NCI-H2171 treated with DMSO at 0.1 percent for 48 hours (cell line): Measurements from ENCODE around the gene WDHD1.
"Not testable (repeated sequence)": the region's sequence is repeated elsewhere in the genome, so short reads cannot be mapped to it uniquely, and the experiment has no call there.

Experiments used
- DNase-seq: peaks from one replicate; lab custom pipeline; 2025; lab: John Stamatoyannopoulos, UW

Gene WDHD1

GRCh38 chr14:54952803-54953202, 74.1 kb downstream of the WDHD1 start:
- DNase-seq, result not testable (repeated sequence)

- DNase-seq, result no peak
Observed at GRCh38 chr14:54947230-54947629, 79.7 kb downstream of the WDHD1 start.

GRCh38 chr14:54946500-54946899, 80.4 kb downstream of the WDHD1 start:
- no peak for DNase-seq

- no peak for DNase-seq
Observed at GRCh38 chr14:54944737-54945391, 82.0 kb downstream of the WDHD1 start.

- DNase-seq, result no peak
Observed at GRCh38 chr14:54942913-54943312, 84.0 kb downstream of the WDHD1 start.

- no peak for DNase-seq
Observed at GRCh38 chr14:54936816-54937215, 90.1 kb downstream of the WDHD1 start.

GRCh38 chr14:54935958-54936357, 90.9 kb downstream of the WDHD1 start:
- no peak for DNase-seq

GRCh38 chr14:54935100-54935499, 91.8 kb downstream of the WDHD1 start:
- no peak for DNase-seq

GRCh38 chr14:54933006-54933405, 93.9 kb downstream of the WDHD1 start:
- DNase-seq, result no peak

GRCh38 chr14:54931598-54932340, 95.1 kb downstream of the WDHD1 start:
- DNase-seq, result no peak

GRCh38 chr14:54931101-54931500, 95.8 kb downstream of the WDHD1 start:
- DNase-seq, result no peak

- DNase-seq, result peak; percentile 18
Observed at GRCh38 chr14:54929556-54929955, 97.3 kb downstream of the WDHD1 start.

- no peak for DNase-seq
Observed at GRCh38 chr14:54928216-54928615, 98.7 kb downstream of the WDHD1 start.

GRCh38 chr14:54927551-54927950, 99.3 kb downstream of the WDHD1 start:
- no peak for DNase-seq

- DNase-seq, result not testable (repeated sequence)
Observed at GRCh38 chr14:54926570-54926969, 100.3 kb downstream of the WDHD1 start.

GRCh38 chr14:54922598-54922997, 104.3 kb downstream of the WDHD1 start:
- DNase-seq, result no peak

GRCh38 chr14:54920052-54920451, 106.8 kb downstream of the WDHD1 start:
- no peak for DNase-seq

GRCh38 chr14:54919330-54919729, 107.6 kb downstream of the WDHD1 start:
- DNase-seq, result no peak

GRCh38 chr14:54918427-54918826, 108.5 kb downstream of the WDHD1 start:
- DNase-seq, result no peak

- DNase-seq, result no peak
Observed at GRCh38 chr14:54916101-54916500, 110.8 kb downstream of the WDHD1 start.

GRCh38 chr14:54909817-54910558, 116.9 kb downstream of the WDHD1 start:
- no peak for DNase-seq

GRCh38 chr14:54908973-54909372, 117.9 kb downstream of the WDHD1 start:
- DNase-seq, result not testable (repeated sequence)

GRCh38 chr14:54908190-54908589, 118.7 kb downstream of the WDHD1 start:
- DNase-seq, result no peak
